HepG2 (cell line): ENCODE results near the gene ARHGAP32. TPM values are rescaled to one million over a fixed set of nuclear protein-coding genes. Genes with fewer than 3 reads are reported as not detected.

Source experiments
- ARNTL ChIP-seq: sonication (generic); formaldehyde crosslinking; IDR thresholded peaks from 2 replicates; pipeline ENCODE4 v1.4.0; 2020; ENCODE audit warnings: mild to moderate bottlenecking, missing genetic modification reagents
- CCDC6 ChIP-seq: sonication (generic); formaldehyde crosslinking; IDR thresholded peaks from 2 replicates; pipeline ENCODE4 v1.8.1; 2022; ENCODE audit warnings: mild to moderate bottlenecking, missing genetic modification reagents, moderate library complexity
- FOXA3 ChIP-seq: IDR thresholded peaks from 2 replicates; pipeline ENCODE4 v1.6.1; 2016; ENCODE audit warnings: missing genetic modification reagents, missing compliant biosample characterization
- FOXM1 ChIP-seq: sonication (generic); formaldehyde crosslinking; IDR thresholded peaks from 2 replicates; pipeline ENCODE4 v1.5.0; 2020; ENCODE audit warnings: missing genetic modification reagents
- MTA1 ChIP-seq: sonication (generic); formaldehyde crosslinking; IDR thresholded peaks from 2 replicates; pipeline ENCODE4 v1.4.0; 2020; ENCODE audit warnings: missing genetic modification reagents, mild to moderate bottlenecking, borderline replicate concordance
- NCOA2 ChIP-seq: sonication (generic); formaldehyde crosslinking; IDR thresholded peaks from 2 replicates; pipeline ENCODE4 v1.8.0; 2022; ENCODE audit warnings: inconsistent platforms
- NFE2L1 ChIP-seq: sonication (generic); formaldehyde crosslinking; IDR thresholded peaks from 2 replicates; pipeline ENCODE4 v1.4.0; 2020; ENCODE audit warnings: missing genetic modification reagents, mild to moderate bottlenecking, borderline replicate concordance
- NFE2L2 ChIP-seq: fragments of 150-350 bp; IDR thresholded peaks from 2 replicates; pipeline ENCODE4 v1.6.1; 2014; ENCODE audit warnings: low read length
- SMARCE1 ChIP-seq: fragments of 450-650 bp; IDR thresholded peaks from 2 replicates; pipeline ENCODE4 v1.6.1; 2017; ENCODE audit warnings: borderline replicate concordance
- ZFP1 ChIP-seq: IDR thresholded peaks from 2 replicates; pipeline ENCODE4 v1.6.1; 2016
- ZNF383 ChIP-seq: sonication (generic); formaldehyde crosslinking; IDR thresholded peaks from 2 replicates; pipeline ENCODE4 v1.4.0; 2020; ENCODE audit warnings: missing genetic modification reagents, mild to moderate bottlenecking, borderline replicate concordance
- ZNF510 ChIP-seq: sonication (generic); formaldehyde crosslinking; IDR thresholded peaks from 2 replicates; pipeline ENCODE4 v1.4.0; 2020; ENCODE audit warnings: low read depth, mild to moderate bottlenecking, missing genetic modification reagents
- polyA plus RNA-seq, 8 experiments: library from polyadenylated mRNA; depleted of rRNA in 3 of 8; stranded (reverse) in 7 of 8; unstranded in 1 of 8; fragments of >200 nt; fragmentation: Illumina TruSeq in 4 of 8; extraction: Trizol in 4 of 8; gene quantifications; 2 replicates each; pipeline versions ENCODE4 v1.2.1 to v1.2.3, GENCODE V29; 2011 to 2016; ENCODE audit warnings: low read depth in 4 of 8, missing spikeins in 1 of 8, mixed read lengths in 1 of 8; ENCODE audit not compliant: insufficient read depth in 1 of 8
- total RNA-seq, 5 experiments: library from RNA; depleted of rRNA; stranded (reverse); fragments of >200 nt; fragmentation: Illumina TruSeq; extraction: Trizol; gene quantifications; 2 replicates each; pipeline ENCODE4 v1.2.3, GENCODE V29; 2016; ENCODE audit warnings: low read depth in 1 of 5
- TF ChIP-seq, protein P1 (sequence below): sonication (generic); formaldehyde crosslinking; IDR thresholded peaks from 2 replicates; pipeline ENCODE4 v1.9.0; 2022; ENCODE audit warnings: low read depth, missing genetic modification reagents
- TF ChIP-seq, protein P2 (sequence below): IDR thresholded peaks from 2 replicates; pipeline ENCODE4 v1.6.1; 2016; ENCODE audit warnings: mild to moderate bottlenecking, missing biosample characterization, missing genetic modification reagents
- TF ChIP-seq, protein P3 (sequence below): sonication (generic); formaldehyde crosslinking; IDR thresholded peaks from 2 replicates; pipeline ENCODE4 v1.4.0; 2020; ENCODE audit warnings: low read depth, mild to moderate bottlenecking, missing genetic modification reagents
- TF ChIP-seq, protein P4 (sequence below): sonication (generic); formaldehyde crosslinking; IDR thresholded peaks from 2 replicates; pipeline ENCODE4 v1.4.0; 2020; ENCODE audit warnings: missing genetic modification reagents
- TF ChIP-seq, protein P5 (sequence below): IDR thresholded peaks from 2 replicates; pipeline ENCODE4 v1.6.1; 2016
- TF ChIP-seq, protein P6 (sequence below): sonication (generic); formaldehyde crosslinking; IDR thresholded peaks from 2 replicates; pipeline ENCODE4; 2020; ENCODE audit warnings: missing genetic modification reagents, mild to moderate bottlenecking, borderline replicate concordance

The ARHGAP32 gene
- total and polyA plus RNA-seq, 2 of the 13 experiments (the other 11 are each of a cell fraction or from before 2014, with no cell fraction given), result 6.3 to 8.2 TPM

DNA sequence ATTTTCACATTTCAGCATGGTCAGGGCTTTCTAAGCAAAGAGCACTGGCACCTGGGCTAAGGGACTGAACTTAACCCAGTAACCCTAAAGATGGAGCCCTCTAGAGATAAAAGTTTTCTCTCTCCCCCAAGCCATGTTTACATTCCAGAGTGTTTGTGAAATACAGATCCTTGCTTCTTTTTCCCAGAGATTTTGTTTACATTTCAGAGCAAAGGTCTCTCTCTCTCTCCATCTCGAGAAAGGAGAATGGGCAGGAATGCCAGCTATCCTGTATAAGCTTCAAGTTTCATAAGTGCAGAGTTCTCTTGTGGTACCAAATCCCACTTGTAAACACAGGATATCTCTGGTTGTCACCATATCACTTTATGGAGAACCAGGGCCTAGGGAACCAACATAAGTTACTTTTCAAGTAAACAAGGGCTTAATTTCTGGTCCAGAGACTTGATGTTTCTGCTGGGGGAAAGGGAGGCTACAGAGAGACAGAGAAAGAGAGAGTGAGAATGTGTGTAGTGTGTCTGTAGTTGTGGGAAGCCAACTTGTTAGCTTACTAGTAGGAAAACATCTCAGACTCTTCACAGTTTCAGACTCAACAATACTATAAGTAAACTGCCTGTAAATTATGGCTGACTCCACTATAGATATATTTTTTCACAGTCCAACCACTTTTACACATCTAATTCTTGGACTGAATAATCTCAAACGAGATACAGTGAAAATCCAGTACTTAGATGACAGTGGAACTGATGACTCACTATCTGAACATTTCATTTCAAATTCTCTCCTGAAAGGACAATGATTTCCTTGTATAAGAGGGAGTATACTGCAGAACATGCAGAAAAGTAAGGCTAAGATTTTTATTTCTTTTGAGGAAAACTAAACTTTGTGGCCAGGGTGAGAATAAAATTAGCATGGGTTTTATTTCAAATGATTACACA lies 76.2 kb downstream of the ARHGAP32 start (continued):
- TF ChIP-seq SMARCE1, result no peak
- TF ChIP-seq, protein P1, sequence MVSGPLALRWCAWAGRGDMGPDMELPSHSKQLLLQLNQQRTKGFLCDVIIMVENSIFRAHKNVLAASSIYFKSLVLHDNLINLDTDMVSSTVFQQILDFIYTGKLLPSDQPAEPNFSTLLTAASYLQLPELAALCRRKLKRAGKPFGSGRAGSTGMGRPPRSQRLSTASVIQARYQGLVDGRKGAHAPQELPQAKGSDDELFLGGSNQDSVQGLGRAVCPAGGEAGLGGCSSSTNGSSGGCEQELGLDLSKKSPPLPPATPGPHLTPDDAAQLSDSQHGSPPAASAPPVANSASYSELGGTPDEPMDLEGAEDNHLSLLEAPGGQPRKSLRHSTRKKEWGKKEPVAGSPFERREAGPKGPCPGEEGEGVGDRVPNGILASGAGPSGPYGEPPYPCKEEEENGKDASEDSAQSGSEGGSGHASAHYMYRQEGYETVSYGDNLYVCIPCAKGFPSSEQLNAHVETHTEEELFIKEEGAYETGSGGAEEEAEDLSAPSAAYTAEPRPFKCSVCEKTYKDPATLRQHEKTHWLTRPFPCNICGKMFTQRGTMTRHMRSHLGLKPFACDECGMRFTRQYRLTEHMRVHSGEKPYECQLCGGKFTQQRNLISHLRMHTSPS (CRISPR knock-in tag), result no peak
- TF ChIP-seq, protein P2, sequence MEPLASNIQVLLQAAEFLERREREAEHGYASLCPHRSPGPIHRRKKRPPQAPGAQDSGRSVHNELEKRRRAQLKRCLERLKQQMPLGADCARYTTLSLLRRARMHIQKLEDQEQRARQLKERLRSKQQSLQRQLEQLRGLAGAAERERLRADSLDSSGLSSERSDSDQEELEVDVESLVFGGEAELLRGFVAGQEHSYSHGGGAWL (CRISPR knock-in tag), result no peak
- TF ChIP-seq, protein P3, sequence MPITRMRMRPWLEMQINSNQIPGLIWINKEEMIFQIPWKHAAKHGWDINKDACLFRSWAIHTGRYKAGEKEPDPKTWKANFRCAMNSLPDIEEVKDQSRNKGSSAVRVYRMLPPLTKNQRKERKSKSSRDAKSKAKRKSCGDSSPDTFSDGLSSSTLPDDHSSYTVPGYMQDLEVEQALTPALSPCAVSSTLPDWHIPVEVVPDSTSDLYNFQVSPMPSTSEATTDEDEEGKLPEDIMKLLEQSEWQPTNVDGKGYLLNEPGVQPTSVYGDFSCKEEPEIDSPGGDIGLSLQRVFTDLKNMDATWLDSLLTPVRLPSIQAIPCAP (CRISPR knock-in tag), result no peak
- no peak for TF ChIP-seq FOXM1 (CRISPR knock-in tag)
- peak; percentile 71; the same call in 1 of the 2 replicates for TF ChIP-seq ZFP1 (CRISPR knock-in tag)
- 0 out of 2 replicates have a peak, but pooled peaks have one; percentile 31 for TF ChIP-seq CCDC6
- no peak for TF ChIP-seq NFE2L2
- TF ChIP-seq MTA1 (CRISPR knock-in tag), result no peak
- no peak for TF ChIP-seq ZNF383
- 0 out of 2 replicates have a peak, but pooled peaks have one; percentile 57 for TF ChIP-seq ARNTL (CRISPR knock-in tag)
- TF ChIP-seq NCOA2 (CRISPR knock-in tag), result peak; percentile 87
- TF ChIP-seq, protein P4, sequence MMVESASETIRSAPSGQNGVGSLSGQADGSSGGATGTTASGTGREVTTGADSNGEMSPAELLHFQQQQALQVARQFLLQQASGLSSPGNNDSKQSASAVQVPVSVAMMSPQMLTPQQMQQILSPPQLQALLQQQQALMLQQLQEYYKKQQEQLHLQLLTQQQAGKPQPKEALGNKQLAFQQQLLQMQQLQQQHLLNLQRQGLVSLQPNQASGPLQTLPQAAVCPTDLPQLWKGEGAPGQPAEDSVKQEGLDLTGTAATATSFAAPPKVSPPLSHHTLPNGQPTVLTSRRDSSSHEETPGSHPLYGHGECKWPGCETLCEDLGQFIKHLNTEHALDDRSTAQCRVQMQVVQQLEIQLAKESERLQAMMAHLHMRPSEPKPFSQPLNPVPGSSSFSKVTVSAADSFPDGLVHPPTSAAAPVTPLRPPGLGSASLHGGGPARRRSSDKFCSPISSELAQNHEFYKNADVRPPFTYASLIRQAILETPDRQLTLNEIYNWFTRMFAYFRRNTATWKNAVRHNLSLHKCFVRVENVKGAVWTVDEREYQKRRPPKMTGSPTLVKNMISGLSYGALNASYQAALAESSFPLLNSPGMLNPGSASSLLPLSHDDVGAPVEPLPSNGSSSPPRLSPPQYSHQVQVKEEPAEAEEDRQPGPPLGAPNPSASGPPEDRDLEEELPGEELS (CRISPR knock-in tag), result peak; percentile 90
- TF ChIP-seq NFE2L1, result no peak
- TF ChIP-seq ZNF510, result no peak
- TF ChIP-seq, protein P5, sequence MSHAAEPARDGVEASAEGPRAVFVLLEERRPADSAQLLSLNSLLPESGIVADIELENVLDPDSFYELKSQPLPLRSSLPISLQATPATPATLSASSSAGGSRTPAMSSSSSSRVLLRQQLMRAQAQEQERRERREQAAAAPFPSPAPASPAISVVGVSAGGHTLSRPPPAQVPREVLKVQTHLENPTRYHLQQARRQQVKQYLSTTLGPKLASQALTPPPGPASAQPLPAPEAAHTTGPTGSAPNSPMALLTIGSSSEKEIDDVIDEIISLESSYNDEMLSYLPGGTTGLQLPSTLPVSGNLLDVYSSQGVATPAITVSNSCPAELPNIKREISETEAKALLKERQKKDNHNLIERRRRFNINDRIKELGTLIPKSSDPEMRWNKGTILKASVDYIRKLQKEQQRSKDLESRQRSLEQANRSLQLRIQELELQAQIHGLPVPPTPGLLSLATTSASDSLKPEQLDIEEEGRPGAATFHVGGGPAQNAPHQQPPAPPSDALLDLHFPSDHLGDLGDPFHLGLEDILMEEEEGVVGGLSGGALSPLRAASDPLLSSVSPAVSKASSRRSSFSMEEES (CRISPR knock-in tag), result no peak
- TF ChIP-seq FOXA3 (CRISPR knock-in tag), result peak; percentile 97
- TF ChIP-seq, protein P6, sequence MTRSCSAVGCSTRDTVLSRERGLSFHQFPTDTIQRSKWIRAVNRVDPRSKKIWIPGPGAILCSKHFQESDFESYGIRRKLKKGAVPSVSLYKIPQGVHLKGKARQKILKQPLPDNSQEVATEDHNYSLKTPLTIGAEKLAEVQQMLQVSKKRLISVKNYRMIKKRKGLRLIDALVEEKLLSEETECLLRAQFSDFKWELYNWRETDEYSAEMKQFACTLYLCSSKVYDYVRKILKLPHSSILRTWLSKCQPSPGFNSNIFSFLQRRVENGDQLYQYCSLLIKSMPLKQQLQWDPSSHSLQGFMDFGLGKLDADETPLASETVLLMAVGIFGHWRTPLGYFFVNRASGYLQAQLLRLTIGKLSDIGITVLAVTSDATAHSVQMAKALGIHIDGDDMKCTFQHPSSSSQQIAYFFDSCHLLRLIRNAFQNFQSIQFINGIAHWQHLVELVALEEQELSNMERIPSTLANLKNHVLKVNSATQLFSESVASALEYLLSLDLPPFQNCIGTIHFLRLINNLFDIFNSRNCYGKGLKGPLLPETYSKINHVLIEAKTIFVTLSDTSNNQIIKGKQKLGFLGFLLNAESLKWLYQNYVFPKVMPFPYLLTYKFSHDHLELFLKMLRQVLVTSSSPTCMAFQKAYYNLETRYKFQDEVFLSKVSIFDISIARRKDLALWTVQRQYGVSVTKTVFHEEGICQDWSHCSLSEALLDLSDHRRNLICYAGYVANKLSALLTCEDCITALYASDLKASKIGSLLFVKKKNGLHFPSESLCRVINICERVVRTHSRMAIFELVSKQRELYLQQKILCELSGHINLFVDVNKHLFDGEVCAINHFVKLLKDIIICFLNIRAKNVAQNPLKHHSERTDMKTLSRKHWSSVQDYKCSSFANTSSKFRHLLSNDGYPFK (CRISPR knock-in tag), result no peak
